Keratinocyte (primary cell): ENCODE measurements around the gene C1orf87.

Source experiments
- EZH2 ChIP-seq: IDR thresholded peaks from one replicate; pipeline ENCODE4 v1.6.1; 2012; ENCODE audit warnings: inconsistent platforms, mild to moderate bottlenecking, low read length, moderate library complexity
- TF ChIP-seq, protein P1 (sequence below), 3 experiments: IDR thresholded peaks in 1 of 3; conservative IDR thresholded peaks in 1 of 3; optimal IDR thresholded peaks in 1 of 3; 2 replicates in 2 of 3; 3 replicates in 1 of 3; pipeline versions ENCODE3 to v1.5.1; 2011; ENCODE audit warnings: low read length in 3 of 3, mild to moderate bottlenecking in 3 of 3, moderate library complexity in 2 of 3, control low read depth in 1 of 3, inconsistent platforms in 1 of 3; ENCODE audit not compliant: insufficient read depth in 2 of 3; ENCODE audit errors: extremely low read depth in 1 of 3

DNA sequence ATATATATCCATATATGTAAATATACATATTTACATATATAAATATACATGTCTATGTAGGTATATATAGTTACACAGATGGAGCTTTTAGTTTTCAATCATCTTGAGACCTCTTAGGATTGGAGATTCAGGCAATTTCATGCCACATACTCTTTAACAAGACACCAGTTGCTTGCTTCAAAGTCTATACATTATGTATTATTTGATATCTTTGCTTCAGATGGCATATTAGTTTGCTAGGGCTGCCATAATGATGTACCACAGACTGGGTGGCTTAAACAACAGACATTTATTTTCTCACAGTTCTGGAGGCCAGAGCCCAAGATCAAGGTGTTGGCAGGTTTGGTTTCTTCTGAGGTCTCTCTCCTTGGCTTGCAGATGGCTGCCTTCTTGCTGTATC lies 14.1 kb upstream of the C1orf87 start:
- TF ChIP-seq, protein P1, sequence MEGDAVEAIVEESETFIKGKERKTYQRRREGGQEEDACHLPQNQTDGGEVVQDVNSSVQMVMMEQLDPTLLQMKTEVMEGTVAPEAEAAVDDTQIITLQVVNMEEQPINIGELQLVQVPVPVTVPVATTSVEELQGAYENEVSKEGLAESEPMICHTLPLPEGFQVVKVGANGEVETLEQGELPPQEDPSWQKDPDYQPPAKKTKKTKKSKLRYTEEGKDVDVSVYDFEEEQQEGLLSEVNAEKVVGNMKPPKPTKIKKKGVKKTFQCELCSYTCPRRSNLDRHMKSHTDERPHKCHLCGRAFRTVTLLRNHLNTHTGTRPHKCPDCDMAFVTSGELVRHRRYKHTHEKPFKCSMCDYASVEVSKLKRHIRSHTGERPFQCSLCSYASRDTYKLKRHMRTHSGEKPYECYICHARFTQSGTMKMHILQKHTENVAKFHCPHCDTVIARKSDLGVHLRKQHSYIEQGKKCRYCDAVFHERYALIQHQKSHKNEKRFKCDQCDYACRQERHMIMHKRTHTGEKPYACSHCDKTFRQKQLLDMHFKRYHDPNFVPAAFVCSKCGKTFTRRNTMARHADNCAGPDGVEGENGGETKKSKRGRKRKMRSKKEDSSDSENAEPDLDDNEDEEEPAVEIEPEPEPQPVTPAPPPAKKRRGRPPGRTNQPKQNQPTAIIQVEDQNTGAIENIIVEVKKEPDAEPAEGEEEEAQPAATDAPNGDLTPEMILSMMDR (optimal IDR thresholded peaks at IDR 0.05 in 1 of 3, IDR thresholded peaks at IDR 0.05 in 1 of 3, conservative IDR thresholded peaks at IDR 0.05 in 1 of 3; ENCODE audit: extremely low read depth in 1 of 3, insufficient read depth in 2 of 3, low read length in 3 of 3): no peak
- TF ChIP-seq EZH2: no peak
